Measurements from ENCODE around the gene NTSR1. TPM values are rescaled to one million over a fixed set of nuclear protein-coding genes. Genes with fewer than 3 reads are reported as not detected.

The NTSR1 gene
- total and polyA plus RNA-seq, 2 experiments from 2014 or later = 0.15 to 1.4 TPM

DNA sequence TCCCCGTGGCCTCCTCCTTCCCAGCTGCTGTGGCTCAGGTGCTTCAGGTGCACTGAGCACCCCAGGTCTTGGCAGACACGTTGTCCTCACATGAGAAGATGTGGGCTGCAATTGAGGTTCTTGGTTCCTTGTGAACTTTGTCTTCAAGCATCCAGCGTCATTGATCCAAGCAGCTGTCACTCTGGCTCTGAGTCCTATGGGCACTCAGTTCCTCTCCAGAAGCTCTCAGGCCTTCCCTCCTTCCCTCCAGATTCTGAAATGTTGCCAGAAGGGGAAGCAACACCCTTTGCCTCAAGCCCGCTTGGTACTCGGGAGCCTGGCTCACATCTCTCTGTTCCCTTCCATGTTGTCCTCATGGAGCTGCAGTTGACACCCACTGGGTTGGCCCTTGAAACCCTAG lies 79.2 kb downstream of the NTSR1 start:
- Histone ChIP-seq H3K9me2 (ENCODE audit: insufficient read depth) (no peaks in the 10 kb centered on the region), H3K4me1 (ENCODE audit: insufficient read depth) (no peaks in the 10 kb centered on the region), H3F3A (replicated peaks; ENCODE audit: low read depth) (0 out of 2 replicates have a peak, but pooled peaks cover 2% of the 10 kb centered on the region), H3K4me2 (no peak overlapping the region), H3K27me3 (ENCODE audit: insufficient read depth) (no peaks in the 10 kb centered on the region), H3K27ac (ENCODE audit: low read depth) (no peak overlapping the region), H3K36me3 (ENCODE audit: insufficient read depth) (no peaks in the 10 kb centered on the region), H4K20me1 (replicated peaks; ENCODE audit: insufficient read depth) (no peaks in the 10 kb centered on the region), H3K4me3 (no peak overlapping the region), H3K79me2 (replicated peaks; ENCODE audit: insufficient read depth) (no peaks in the 10 kb centered on the region), H2AFZ (no peak overlapping the region)
- TF ChIP-seq ETS1 (IDR thresholded peaks at IDR 0.05) (no peak), NANOG (IDR thresholded peaks at IDR 0.05; ENCODE audit: borderline replicate concordance) (no peak), ZNF114 (CRISPR knock-in tag; IDR thresholded peaks at IDR 0.05) (no peak), CREB1 (CRISPR knock-in tag; IDR thresholded peaks at IDR 0.05; ENCODE audit: low read depth) (no peak)
- DNase-seq (ENCODE audit: low spot score) (no peak), ATAC-seq (no peak)
- Mint-ChIP-seq H3K27ac (no peak overlapping the region), H3K9me3 (no peaks in the 10 kb centered on the region), H3K27me3 (ENCODE audit: insufficient read depth, low read depth, poor library complexity) (peaks cover 9% of the 10 kb centered on the region), H3K4me1 (peaks cover 6% of the 10 kb centered on the region), H3K36me3 (ENCODE audit: low read depth) (no peaks in the 10 kb centered on the region), H3K4me3 (no peak overlapping the region)

GRCh38 chr20:62788607-62789006 lies 80.0 kb downstream of the NTSR1 start:
- H3K4me1 Mint-ChIP-seq = peaks cover 10% of the 10 kb centered on the region
- no peak overlapping the region for H3K27ac ChIP-seq (ENCODE audit: low read depth)
- H3K27me3 Mint-ChIP-seq (ENCODE audit: insufficient read depth, low read depth, poor library complexity) = peaks cover 14% of the 10 kb centered on the region
- no peaks in the 10 kb centered on the region for H4K20me1 ChIP-seq (replicated peaks; ENCODE audit: insufficient read depth)
- H3F3A ChIP-seq (replicated peaks; ENCODE audit: low read depth) = 0 out of 2 replicates have a peak, but pooled peaks cover 3% of the 10 kb centered on the region
- TF ChIP-seq, protein P1, sequence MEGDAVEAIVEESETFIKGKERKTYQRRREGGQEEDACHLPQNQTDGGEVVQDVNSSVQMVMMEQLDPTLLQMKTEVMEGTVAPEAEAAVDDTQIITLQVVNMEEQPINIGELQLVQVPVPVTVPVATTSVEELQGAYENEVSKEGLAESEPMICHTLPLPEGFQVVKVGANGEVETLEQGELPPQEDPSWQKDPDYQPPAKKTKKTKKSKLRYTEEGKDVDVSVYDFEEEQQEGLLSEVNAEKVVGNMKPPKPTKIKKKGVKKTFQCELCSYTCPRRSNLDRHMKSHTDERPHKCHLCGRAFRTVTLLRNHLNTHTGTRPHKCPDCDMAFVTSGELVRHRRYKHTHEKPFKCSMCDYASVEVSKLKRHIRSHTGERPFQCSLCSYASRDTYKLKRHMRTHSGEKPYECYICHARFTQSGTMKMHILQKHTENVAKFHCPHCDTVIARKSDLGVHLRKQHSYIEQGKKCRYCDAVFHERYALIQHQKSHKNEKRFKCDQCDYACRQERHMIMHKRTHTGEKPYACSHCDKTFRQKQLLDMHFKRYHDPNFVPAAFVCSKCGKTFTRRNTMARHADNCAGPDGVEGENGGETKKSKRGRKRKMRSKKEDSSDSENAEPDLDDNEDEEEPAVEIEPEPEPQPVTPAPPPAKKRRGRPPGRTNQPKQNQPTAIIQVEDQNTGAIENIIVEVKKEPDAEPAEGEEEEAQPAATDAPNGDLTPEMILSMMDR (conservative IDR thresholded peaks at IDR 0.05; ENCODE audit: low read depth in 2 of 2) = no peak
- TF ChIP-seq ZNF114 (CRISPR knock-in tag; IDR thresholded peaks at IDR 0.05) = no peak
- TF ChIP-seq STAT1 (IDR thresholded peaks at IDR 0.05; ENCODE audit: unreplicated experiment) = no peak
- no peak for TF ChIP-seq ETS1 (IDR thresholded peaks at IDR 0.05)
- H3K9me3 Mint-ChIP-seq = no peaks in the 10 kb centered on the region
- no peaks in the 10 kb centered on the region for H3K36me3 ChIP-seq (ENCODE audit: insufficient read depth)
- no peak overlapping the region for H3K27ac Mint-ChIP-seq
- H3K4me3 ChIP-seq = no peak overlapping the region
- DNase-seq (ENCODE audit: low spot score) (no peak), ATAC-seq (no peak)
- no peak overlapping the region for H3K4me3 Mint-ChIP-seq
- no peak overlapping the region for H3K4me2 ChIP-seq
- no peaks in the 10 kb centered on the region for H3K79me2 ChIP-seq (replicated peaks; ENCODE audit: insufficient read depth)
- no peaks in the 10 kb centered on the region for H3K4me1 ChIP-seq (ENCODE audit: insufficient read depth)
- no peaks in the 10 kb centered on the region for H3K27me3 ChIP-seq (ENCODE audit: insufficient read depth)
- H3K9me2 ChIP-seq (ENCODE audit: insufficient read depth) = no peaks in the 10 kb centered on the region
- H2AFZ ChIP-seq = no peak overlapping the region
- H3K36me3 Mint-ChIP-seq (ENCODE audit: low read depth) = no peaks in the 10 kb centered on the region

Data from GM23338 (cell line).